Sigmoid colon (tissue), 7 donors: ENCODE measurements around the gene MEOX2. TPM values are rescaled to one million over a fixed set of nuclear protein-coding genes. Genes with fewer than 3 reads are reported as not detected.
A peak's percentile ranks its signal among the peaks of the same experiment; 100 is the strongest.

Source experiments
- DNase-seq: peaks from one replicate; pipeline ENCODE4 v3.0.0-alpha.2; 2019
- H3K27ac ChIP-seq, 4 donors: fragments of 200-600 bp; sonication (generic); one replicate each; pipeline ENCODE4 v1.5.1; 2016 to 2019; ENCODE audit warnings: mild to moderate bottlenecking in 1 of 4
- H3K27me3 ChIP-seq, 3 donors: fragments of 200-600 bp; sonication (generic); one replicate each; pipeline ENCODE4 v1.5.1; 2019; ENCODE audit warnings: mild to moderate bottlenecking in 1 of 3
- H3K36me3 ChIP-seq, 4 donors: fragments of 200-600 bp; sonication (generic); one replicate each; pipeline ENCODE4 v1.5.1; 2016 to 2019
- H3K4me1 ChIP-seq, 4 donors: fragments of 200-600 bp; sonication (generic); one replicate each; pipeline ENCODE4 v1.5.1; 2017 to 2019
- H3K4me3 ChIP-seq, 4 donors: fragments of 200-600 bp; sonication (generic); one replicate each; pipeline ENCODE4 v1.5.1; 2017 to 2019; ENCODE audit warnings: mild to moderate bottlenecking in 2 of 4, moderate library complexity in 1 of 4
- H3K9me3 ChIP-seq, 4 donors: fragments of 200-600 bp in 3 of 4; sonication (generic) in 3 of 4; one replicate each; pipeline versions ENCODE4 v1.5.1 to v1.6.1; 2013 to 2019
- EP300 ChIP-seq, 4 donors: sonication (generic); formaldehyde crosslinking; IDR thresholded peaks; one replicate each; pipeline ENCODE4 v1.6.1; 2017; ENCODE audit warnings: antibody characterized with exemption in 4 of 4
- POLR2A ChIP-seq, 2 donors: fragments of 450-650 bp; IDR thresholded peaks; one replicate each; pipeline ENCODE4 v1.6.1; 2016; ENCODE audit warnings: antibody characterized with exemption in 2 of 2, mild to moderate bottlenecking in 2 of 2, moderate library complexity in 2 of 2
- POLR2AphosphoS5 ChIP-seq, 4 donors: sonication (generic); formaldehyde crosslinking; IDR thresholded peaks; one replicate each; pipeline ENCODE4 v1.6.1; 2017; ENCODE audit warnings: antibody characterized with exemption in 4 of 4
- WGBS, 2 donors: extraction: QIAGEN DNeasy Blood & Tissue Kit; methylation state at CpG; one replicate each; pipeline ENCODE4 v1.1.7; 2013; 5-methylcytosine and 5-hydroxymethylcytosine counted together
- intact Hi-C: fragments of 100-400 bp; cut with DNase I; formaldehyde crosslinking; loops from one replicate; pipeline ENCODE4 v1.15.1; 2023
- polyA plus RNA-seq, 3 donors: library from polyadenylated mRNA; stranded (reverse); fragments of 200-250 nt; gene quantifications; one replicate each; pipeline ENCODE4 v1.2.3, GENCODE V29; 2013
- total RNA-seq, 4 donors: library from RNA; depleted of rRNA; stranded (reverse); fragments of >200 nt; gene quantifications; one replicate each; pipeline ENCODE4 v1.1.0, GENCODE V29; 2016
- TF ChIP-seq, protein P1 (sequence below), 4 experiments: fragments of 450-650 bp in 3 of 4; fragments of 200-600 bp in 1 of 4; IDR thresholded peaks; one replicate each; pipeline ENCODE4 v1.5.1; 2016 to 2019; ENCODE audit warnings: antibody characterized with exemption in 4 of 4, mild to moderate bottlenecking in 3 of 4, moderate library complexity in 2 of 4
- donor health status: healthy with polysubstance abuse.
- donor health status: Bipolar disorder and iron deficiency.
- donor health status: healthy.

The MEOX2 gene
- total and polyA plus RNA-seq, 7 donors, result 0.23 to 9.7 (median 1.6) TPM

GRCh38 chr7:15682751-15683245, 3.7 kb downstream of the MEOX2 start:
- peaks cover 15 to 62% (median 39%) of the 10 kb centered on the region in 3 donors for H3K27me3 ChIP-seq
- no peak for DNase-seq
- peak overlapping the region in 3 of 4 donors; percentile 51 to 53 (median 52) for H3K4me3 ChIP-seq
- TF ChIP-seq POLR2AphosphoS5 (IDR thresholded peaks at IDR 0.05), result no peak
- TF ChIP-seq, protein P1, sequence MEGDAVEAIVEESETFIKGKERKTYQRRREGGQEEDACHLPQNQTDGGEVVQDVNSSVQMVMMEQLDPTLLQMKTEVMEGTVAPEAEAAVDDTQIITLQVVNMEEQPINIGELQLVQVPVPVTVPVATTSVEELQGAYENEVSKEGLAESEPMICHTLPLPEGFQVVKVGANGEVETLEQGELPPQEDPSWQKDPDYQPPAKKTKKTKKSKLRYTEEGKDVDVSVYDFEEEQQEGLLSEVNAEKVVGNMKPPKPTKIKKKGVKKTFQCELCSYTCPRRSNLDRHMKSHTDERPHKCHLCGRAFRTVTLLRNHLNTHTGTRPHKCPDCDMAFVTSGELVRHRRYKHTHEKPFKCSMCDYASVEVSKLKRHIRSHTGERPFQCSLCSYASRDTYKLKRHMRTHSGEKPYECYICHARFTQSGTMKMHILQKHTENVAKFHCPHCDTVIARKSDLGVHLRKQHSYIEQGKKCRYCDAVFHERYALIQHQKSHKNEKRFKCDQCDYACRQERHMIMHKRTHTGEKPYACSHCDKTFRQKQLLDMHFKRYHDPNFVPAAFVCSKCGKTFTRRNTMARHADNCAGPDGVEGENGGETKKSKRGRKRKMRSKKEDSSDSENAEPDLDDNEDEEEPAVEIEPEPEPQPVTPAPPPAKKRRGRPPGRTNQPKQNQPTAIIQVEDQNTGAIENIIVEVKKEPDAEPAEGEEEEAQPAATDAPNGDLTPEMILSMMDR (IDR thresholded peaks at IDR 0.05), result no peak
- intact Hi-C loops, result loop anchor here (10.0 kb wide), 1 partner anchor 128 kb away; no protein-coding TSS in a partner anchor
- no peaks in the 10 kb centered on the region for H3K36me3 ChIP-seq
- no peaks in the 10 kb centered on the region for H3K9me3 ChIP-seq
- WGBS, 2 donors, result 67 to 80% methylated on average over 5 of the region's 5 CpGs
- peak overlapping the region in 2 of 4 donors; percentile 76 to 86 for H3K27ac ChIP-seq
- peaks cover 0 to 25% (median 25%) of the 10 kb centered on the region in 4 donors for H3K4me1 ChIP-seq

DNA sequence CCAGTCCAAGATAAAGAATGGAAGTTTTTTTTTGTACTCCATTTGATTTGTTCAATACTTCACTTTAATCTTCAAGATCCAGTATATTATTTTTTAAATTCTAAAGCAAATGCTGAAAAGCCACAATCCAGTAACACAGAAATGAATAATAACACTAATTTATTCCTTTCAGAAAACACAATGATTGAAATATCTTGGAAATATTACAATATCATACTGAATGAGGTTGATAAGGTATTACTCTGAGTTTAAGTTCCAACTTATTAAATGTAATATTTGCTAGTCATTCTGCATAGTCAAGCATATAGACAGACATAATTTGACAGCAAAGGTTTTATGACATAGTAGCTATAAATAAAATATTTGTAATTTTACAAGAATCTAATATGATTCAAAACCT, 4.4 kb downstream of the MEOX2 start:
- Histone ChIP-seq H3K4me1 (peaks cover 0 to 21% (median 19%) of the 10 kb centered on the region in 4 donors), H3K4me3 (peak overlapping the region in 1 of 4 donors; percentile 7), H3K27ac (peak overlapping the region in 2 of 4 donors; percentile 3 to 86), H3K9me3 (no peaks in the 10 kb centered on the region), H3K36me3 (no peaks in the 10 kb centered on the region), H3K27me3 (peaks cover 8 to 55% (median 32%) of the 10 kb centered on the region in 3 donors)
- no peak for DNase-seq
- intact Hi-C loops, result loop anchor here (10.0 kb wide), 1 partner anchor 127 kb away; no protein-coding TSS in a partner anchor
- TF ChIP-seq, protein P1 (IDR thresholded peaks at IDR 0.05), result no peak
- no peak for TF ChIP-seq POLR2A (IDR thresholded peaks at IDR 0.05)
- TF ChIP-seq POLR2AphosphoS5 (IDR thresholded peaks at IDR 0.05), result no peak
- TF ChIP-seq EP300 (IDR thresholded peaks at IDR 0.05), result no peak

GRCh38 chr7:15681631-15682030, 4.9 kb downstream of the MEOX2 start:
- peaks cover 7 to 50% (median 27%) of the 10 kb centered on the region in 3 donors for H3K27me3 ChIP-seq
- H3K4me1 ChIP-seq, result peaks cover 0 to 17% (median 14%) of the 10 kb centered on the region in 4 donors
- no peaks in the 10 kb centered on the region for H3K9me3 ChIP-seq
- H3K36me3 ChIP-seq, result no peaks in the 10 kb centered on the region
- H3K4me3 ChIP-seq, result peak overlapping the region in 1 of 4 donors; percentile 3
- H3K27ac ChIP-seq, result peak overlapping the region in 1 of 4 donors; percentile 3
- DNase-seq, result no peak
- intact Hi-C loops, result loop anchor here (10.0 kb wide), 1 partner anchor 127 kb away; no protein-coding TSS in a partner anchor
- TF ChIP-seq POLR2AphosphoS5 (IDR thresholded peaks at IDR 0.05) (no peak), EP300 (IDR thresholded peaks at IDR 0.05) (no peak), POLR2A (IDR thresholded peaks at IDR 0.05) (no peak)
- TF ChIP-seq, protein P1 (IDR thresholded peaks at IDR 0.05), result no peak
- WGBS, 2 donors, result 79 to 84% methylated on average over 2 of the region's 2 CpGs

DNA sequence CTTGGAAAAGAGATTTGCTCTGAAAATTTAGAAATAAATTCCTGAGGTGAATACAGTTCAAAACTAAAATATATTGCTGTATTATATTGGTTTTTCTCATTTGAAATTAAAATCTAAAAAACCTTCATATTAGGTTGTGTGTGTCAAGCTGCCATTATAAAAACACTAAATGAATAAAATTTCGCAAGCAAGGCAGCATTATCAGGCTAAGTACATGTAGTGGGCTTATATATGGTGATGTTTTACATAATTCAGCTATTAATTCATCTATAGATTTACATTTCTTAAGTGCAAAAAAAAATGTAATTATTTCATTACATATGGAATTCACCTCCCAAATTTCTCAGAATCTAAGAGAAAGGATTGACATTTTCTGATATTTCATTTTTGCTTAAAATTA, 5.3 kb downstream of the MEOX2 start:
- no peaks in the 10 kb centered on the region for H3K36me3 ChIP-seq
- H3K27ac ChIP-seq, result no peak overlapping the region
- TF ChIP-seq, protein P1 (IDR thresholded peaks at IDR 0.05), result no peak
- TF ChIP-seq POLR2A (IDR thresholded peaks at IDR 0.05) (no peak), EP300 (IDR thresholded peaks at IDR 0.05) (no peak), POLR2AphosphoS5 (IDR thresholded peaks at IDR 0.05) (no peak)
- intact Hi-C loops, result loop anchor here (10.0 kb wide), 1 partner anchor 126 kb away; no protein-coding TSS in a partner anchor
- DNase-seq, result no peak
- peaks cover 0 to 12% (median 9%) of the 10 kb centered on the region in 4 donors for H3K4me1 ChIP-seq
- H3K27me3 ChIP-seq, result peaks cover 6 to 46% (median 23%) of the 10 kb centered on the region in 3 donors
- H3K4me3 ChIP-seq, result peak overlapping the region in 1 of 4 donors; percentile 3
- WGBS, 2 donors, result 88 to 92% methylated on average over 1 of the region's 1 CpG
- H3K9me3 ChIP-seq, result no peaks in the 10 kb centered on the region
